T-helper 1 cell (primary cell): ENCODE results near the gene FBXW5.

Experiments
- DNase-seq, 5 donors: peaks; one replicate each; pipeline ENCODE4 v3.0.0-alpha.2; 2012 to 2020

Gene FBXW5

GRCh38 chr9:136960212-136960937 is 15.8 kb upstream of the FBXW5 start:
- peak in 1 of 5 donors; percentile 50 for DNase-seq

- DNase-seq = no peak
These were observed 14.6 kb upstream of the FBXW5 start for GRCh38 chr9:136958898-136959850.

DNA sequence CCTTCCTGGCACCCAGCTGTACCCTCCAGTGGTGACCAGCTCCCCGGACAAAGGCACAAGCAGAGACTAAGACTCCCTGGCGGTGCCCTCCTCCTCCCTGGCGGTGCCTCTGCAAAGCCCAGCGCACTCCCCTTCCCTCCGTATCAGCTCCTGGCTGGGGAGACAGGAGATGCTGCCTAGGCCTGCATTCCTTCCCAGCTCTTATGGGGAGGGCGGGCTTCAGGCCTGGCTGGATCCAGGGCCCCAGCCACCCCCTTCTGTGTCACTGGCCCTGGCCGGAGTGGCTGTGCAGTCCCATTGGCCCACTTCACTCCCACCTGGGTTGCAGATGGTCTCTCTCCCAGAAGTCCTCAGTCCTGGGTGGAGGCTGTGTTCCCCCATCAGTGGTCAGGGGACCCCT is 13.9 kb upstream of the FBXW5 start:
- DNase-seq = no peak

DNA sequence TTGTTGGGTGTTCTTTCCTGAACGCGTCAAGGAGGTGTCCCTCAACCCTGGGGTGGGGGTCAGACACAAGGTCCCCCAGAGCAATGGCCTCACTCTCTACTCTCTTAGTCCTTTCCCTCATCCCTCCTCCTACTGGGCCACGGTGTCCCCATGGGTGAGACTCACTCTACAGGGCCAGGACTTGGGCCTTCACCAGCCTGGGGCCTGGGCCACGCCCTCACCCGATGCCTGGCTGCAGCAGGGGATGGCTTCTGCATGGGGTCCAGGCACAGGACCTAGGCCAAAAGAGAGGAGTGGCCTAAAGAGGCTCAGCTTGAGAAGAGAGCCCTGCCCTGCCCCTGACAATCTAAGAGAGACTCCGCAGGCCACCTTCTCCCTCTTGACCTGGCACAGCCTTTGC is 13.4 kb upstream of the FBXW5 start:
- DNase-seq = no peak

- DNase-seq = no peak
These were observed 12.9 kb upstream of the FBXW5 start for GRCh38 chr9:136957461-136957860.

DNA sequence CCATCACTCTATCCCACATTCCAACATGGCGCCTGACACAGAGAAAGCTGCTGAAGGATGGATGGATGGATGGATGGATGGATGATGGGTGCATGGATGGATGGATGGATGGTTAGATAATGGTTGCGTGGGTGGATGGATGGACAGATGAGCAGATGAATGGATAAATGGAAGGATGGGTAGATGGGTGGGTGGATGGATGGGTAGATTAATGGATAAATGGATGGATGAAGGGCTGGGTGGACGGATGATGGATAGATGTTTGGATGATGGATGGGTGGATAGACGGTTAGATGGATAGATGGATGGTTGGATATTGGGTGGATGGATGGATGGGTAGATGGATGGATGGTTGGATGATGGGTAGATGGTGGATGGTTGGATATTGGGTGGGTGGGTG is 12.1 kb upstream of the FBXW5 start:
- no peak for DNase-seq

DNA sequence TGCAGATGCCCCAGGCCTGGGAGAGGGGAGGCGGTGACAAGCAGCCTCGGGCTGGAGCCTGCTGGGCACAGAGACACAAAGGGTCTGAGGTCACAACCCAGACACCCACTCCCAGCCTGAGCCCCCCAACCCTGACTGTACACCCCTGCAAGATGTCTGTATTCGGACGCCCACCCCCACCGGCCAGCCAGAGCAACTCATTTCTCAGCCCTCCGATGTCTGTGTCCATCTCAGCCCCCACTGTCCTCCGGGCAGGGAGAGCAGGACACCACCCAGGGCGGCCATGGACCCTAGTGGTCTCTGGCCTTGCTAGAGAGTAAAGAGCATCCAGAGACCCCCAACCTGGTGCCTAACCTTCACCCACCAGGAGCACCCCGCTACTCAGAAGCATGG is 11.4 kb upstream of the FBXW5 start:
- DNase-seq = peak in 1 of 5 donors; percentile 10

- DNase-seq = peak in 1 of 5 donors; percentile 7
These were observed 10.8 kb upstream of the FBXW5 start for GRCh38 chr9:136955202-136955942.

DNA sequence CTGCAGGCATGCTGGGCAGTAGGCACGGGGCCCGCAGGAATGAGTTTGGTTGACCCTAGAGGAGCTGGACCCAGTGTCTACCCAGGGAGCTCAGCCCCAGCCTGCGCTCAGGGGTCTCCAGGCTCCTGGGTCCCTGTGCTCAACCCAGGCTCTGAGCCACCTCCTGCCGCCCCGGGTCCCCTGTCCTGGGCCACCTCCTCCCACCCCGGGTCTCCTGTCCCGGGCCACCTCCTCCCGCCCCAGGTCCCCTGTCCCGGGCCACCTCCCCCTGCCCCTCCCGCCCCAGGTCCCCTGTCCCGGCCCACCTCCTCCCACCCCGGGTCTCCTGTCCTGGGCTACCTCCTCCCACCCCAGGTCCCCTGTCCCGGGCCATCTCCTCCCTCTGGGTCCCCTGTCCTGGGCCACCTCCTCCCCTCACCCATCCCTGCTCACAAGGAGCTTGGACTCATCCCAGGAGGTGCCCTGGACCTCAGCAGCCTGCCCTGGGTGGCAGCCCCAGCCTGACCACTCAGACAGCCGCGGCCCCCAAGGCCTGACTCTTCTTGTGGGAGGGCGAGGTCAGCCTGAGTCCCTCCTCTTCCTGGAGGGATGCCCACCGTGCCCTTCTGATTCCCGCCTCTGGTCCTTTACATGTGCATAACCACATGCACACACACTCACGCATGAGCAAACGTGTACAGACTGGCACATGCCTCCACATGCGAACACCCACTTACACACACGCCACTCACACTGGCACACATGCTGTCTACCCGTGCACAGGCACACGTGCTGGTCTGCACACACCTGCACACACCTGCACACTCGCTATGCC is 9.9 kb upstream of the FBXW5 start:
- DNase-seq = peak in 2 of 5 donors; percentile 4 to 10

GRCh38 chr9:136953771-136954269 is 9.3 kb upstream of the FBXW5 start:
- peak in 2 of 5 donors; percentile 6 to 8 for DNase-seq

GRCh38 chr9:136952876-136953770 is 8.6 kb upstream of the FBXW5 start:
- peak in 1 of 5 donors; percentile 8 for DNase-seq

GRCh38 chr9:136952321-136952850 is 7.8 kb upstream of the FBXW5 start:
- peak in 2 of 5 donors; percentile 5 to 10 for DNase-seq

DNA sequence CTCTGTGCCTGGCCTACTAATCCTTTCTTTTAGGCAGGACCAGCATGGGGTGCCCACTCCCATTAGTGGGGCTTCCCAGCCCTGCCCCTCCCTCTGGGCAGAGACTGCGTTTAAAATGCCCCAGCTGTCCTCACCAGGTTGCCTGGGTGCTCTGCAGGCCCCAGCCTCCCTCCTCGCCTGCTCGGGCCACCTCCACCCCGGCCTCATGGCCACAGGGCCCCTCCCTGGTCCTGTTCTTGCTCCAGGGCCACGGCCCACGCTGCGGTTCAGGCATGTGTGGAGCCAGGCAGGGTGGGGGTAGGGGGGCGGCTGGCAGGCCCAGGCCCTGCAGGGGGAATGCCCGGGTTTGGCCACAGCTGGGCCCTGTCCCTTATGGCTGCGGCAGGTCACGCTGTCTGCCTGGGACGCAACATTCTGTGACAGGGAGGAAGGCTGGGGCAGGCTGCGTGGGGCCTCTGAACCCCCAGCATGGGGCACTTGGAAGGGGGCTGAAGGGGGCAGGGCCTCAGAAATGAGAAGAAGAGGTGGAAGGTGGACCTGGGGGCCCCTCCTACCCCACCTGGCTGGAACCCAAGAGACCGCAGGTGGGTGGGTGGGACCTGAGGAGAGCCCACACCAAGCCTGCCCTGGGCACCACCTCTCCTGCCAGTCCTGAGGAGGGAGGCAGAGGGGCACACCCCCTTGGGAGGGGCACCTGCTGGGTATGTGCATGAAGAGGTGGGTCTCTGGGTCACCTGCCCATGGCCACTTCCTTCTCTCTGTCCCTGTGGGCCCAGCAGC is 7.2 kb upstream of the FBXW5 start, which contains the start of gene LCN12:
Gene LCN12 (plus strand): TSS at position 733 of the 780 bp plus-strand sequence. CDS start 55 bp downstream, outside the sequence.
- peak in 1 of 5 donors; percentile 10 for DNase-seq

GRCh38 chr9:136950656-136951276 is 6.2 kb upstream of the FBXW5 start:
- DNase-seq = no peak

- DNase-seq = peak; percentile 93 to 96 (median 94)
These were observed 5.5 kb upstream of the FBXW5 start for GRCh38 chr9:136949817-136950655.

- peak in 1 of 5 donors; percentile 7 for DNase-seq
These were observed 4.8 kb upstream of the FBXW5 start for GRCh38 chr9:136949239-136949816.

DNA sequence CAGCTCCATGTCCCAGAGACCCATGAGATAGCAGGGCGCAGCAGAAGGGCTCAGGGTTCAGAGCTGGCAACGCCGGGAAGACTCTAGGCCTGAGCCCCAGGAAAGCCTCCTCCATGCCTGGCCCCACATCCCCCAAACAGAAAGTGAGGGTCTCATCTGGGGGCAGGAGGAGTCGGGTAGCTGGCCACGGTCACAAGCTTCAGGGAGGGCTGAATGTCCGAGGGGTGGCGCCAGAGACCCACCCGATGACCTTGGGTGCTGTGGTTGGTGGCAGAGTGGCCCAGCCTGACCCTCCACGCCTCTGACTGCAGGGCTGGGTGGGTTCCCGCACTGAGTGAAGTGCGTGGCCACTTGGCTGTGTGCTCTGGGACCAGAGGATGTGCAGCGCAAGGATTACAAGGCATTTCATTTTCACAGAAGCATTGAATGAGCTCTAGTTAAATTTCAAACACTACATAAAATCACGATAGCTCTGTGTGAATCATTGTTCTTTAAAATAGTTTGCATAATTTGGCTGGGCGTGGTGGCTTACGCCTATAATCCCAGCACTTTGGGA is 3.5 kb upstream of the FBXW5 start:
- DNase-seq = peak in 1 of 5 donors; percentile 13
